ENCODE results near the gene TMEM150A.
"Not testable (repeated sequence)": the region's sequence is repeated elsewhere in the genome, so short reads cannot be mapped to it uniquely, and the experiment has no call there.

TMEM150A gene

DNA sequence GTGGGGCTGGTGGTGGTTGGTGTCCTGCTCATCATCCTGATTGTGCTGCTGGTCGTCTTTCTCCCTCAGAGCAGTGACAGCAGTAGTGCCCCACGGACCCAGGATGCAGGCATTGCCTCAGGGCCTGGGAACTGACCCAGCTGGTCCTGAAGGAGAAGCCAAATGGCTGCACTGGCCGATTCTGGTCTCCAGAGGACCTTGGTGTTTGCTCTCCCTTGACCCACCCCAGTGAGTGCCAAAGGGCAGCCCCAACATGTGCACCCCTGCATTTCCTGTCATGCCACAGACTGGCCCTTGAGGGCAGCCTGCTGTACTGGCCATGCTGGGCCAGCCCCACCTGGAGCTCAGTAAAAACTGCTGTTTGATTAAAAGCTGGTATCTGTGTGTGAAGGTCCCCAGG is 9.5 kb downstream of the TMEM150A start:
- no peak for DNase-seq

DNA sequence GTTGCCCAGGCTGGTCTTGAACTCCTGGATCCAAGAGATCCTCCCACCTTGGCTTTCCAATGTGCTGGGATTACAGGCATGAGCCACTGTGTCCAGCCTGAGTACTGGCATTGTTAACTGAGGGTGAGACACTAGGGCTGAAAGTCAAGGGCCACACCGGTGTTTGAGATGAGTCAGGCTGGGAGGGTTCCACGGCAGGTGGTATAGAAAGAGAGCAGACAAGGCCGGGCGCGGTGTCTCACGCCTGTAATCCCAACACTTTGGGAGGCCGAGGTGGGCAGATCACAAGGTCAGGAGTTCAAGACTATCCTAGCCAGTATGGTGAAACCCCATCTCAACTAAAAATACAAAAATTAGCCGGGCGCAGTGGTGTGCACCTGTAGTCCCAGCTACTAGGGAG is 10.2 kb downstream of the TMEM150A start:
- not testable (repeated sequence) for DNase-seq

DNA sequence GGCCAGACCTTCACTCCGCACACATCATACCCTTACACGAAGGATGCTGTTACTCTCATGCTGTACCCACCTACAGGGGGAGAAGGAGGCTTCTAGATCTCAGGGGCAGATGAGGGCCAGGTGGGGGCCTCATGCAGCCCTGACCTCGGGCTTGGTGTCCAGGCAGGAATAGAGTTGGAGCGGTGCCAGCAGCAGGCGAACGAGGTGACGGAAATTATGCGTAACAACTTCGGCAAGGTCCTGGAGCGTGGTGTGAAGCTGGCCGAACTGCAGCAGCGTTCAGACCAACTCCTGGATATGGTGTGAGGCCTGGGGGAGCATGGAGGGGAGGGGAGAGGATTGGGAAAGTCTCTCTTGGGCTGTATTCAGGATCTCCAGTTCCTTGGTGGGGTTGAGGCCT is 10.9 kb downstream of the TMEM150A start:
- DNase-seq, result no peak

DNA sequence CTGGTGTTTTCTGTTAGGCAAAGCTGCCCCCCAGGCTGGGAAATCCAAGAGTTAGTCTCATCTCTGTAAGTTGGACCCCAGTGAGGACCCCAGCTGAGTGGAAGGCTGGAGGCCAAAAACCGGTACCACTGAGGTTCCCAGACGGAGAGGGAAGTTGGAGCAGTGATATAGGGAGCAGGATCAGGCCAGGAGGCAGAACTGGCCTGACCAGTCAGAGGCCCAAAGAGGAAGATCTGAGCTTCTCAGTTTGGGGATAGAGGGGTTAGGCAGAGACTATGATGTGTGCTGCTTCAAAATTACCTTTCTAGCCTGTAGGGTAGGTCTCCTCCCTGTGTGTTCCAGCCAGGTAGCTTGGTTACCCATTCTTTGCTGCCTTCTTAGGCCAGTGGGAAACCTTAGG is 11.5 kb downstream of the TMEM150A start:
- no peak for DNase-seq

DNA sequence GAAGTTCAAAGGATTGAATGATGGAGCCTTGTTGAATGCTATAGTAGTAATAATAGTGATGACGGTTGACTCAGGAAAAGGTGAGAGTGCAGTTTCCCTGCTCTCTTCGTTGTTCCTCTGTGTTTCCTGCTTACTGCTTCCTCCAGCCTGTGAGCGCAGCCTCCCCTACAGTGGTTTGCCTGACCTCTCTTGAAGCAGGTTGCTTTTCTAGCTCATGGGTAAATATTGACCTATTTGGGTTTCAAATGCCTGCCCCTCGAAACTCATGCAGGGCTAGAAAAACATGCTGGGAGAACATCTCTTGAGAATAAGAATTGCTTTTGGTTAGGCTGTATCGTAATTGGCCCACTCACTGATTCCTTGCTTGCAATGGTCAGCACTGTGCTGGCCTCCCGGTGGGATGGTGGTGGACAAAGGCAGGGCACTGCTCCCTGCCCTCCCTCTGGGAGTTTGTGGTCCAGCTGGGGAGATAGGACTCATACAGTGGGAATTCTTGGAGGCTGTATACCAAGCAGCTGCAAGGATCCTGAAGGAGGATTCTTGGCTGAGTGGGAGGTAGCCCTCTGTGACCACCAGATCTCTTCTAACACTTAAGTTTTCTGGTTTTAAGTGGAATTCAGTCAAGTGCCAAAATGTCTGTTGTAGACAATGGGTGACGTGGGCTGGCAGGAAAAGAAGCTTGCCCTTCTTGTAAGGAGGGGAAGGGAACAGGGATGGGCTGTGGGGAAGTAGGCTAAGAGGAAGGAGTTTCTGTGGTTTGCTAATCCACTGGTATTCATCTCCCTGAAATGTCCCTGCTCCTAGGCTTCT is 12.3 kb downstream of the TMEM150A start:
- DNase-seq, result no peak

DNA sequence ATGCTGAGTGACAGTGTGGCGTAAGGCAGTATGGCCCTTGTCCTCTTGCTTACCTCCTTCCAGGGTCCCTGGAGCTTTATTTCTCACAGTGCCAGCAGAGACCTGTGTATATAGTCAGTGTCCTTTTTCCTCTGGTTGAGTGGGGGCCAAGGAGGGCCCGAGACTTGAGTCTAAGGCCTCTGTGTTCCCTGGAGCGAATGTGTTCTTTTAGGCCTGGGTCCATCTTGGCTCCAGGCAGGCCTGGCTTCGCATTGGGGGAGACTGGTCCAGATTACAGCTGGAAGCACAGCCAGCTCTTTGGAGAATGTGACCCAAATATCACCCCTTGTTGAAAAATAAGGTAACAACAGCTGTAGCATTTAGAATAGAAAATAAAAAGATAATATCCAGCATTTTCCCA is 13.3 kb downstream of the TMEM150A start:
- no peak for DNase-seq

DNA sequence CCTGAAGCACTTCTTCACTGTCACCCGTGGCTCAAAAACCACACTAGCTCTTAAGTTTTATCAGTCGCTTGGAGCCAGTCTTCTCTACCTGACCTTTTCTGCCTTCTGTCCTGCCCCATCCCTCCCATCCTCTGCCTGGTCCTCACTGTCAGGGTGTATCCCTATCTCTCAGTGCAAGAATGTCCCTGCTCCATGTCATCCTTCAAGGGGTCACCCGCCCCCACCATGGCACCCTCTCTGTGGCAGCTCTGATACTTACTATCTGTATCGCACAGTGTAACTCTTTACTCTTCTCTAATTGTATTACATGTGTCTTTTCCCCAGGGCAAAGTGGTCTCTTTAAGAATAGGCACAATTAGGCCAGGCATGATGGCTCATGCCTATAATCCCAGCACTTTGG is 13.9 kb downstream of the TMEM150A start:
- DNase-seq, result no peak

DNA sequence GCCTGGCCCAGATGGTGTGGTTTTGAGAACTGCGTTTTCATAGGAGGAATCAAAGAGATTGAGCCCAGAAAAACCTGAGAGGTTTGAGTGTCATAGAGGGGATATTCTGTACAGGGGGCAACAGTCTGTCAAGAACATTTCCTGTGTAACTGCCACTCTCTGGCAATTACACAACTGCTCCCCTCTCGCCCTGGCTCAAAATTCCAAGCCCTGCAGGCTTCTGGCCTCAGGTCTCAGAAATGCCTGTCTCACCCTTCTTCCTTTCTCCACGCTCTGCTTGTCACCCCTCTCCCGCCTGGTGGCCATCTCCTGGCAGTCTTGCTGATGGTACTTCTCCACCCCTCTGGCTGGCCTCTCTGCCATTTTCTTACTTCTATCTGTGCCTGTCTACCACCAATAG is 14.3 kb downstream of the TMEM150A start:
- DNase-seq, result no peak

DNA sequence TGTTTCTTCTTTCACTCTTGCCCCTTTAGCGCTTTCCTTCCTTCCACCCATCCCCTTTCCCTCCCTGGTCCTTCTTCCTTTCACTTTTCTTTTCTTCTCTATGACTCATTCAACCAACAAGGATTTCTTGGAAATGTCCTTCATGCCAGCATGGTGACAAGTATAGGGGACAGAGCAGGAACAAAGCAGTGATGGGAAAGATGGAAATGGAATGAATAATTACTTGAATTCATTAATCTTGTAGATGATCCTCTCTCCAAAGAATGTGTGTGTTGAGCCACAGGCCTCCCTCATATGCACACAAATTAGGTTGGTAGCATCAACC is 16.8 kb downstream of the TMEM150A start:
- no peak for DNase-seq

DNA sequence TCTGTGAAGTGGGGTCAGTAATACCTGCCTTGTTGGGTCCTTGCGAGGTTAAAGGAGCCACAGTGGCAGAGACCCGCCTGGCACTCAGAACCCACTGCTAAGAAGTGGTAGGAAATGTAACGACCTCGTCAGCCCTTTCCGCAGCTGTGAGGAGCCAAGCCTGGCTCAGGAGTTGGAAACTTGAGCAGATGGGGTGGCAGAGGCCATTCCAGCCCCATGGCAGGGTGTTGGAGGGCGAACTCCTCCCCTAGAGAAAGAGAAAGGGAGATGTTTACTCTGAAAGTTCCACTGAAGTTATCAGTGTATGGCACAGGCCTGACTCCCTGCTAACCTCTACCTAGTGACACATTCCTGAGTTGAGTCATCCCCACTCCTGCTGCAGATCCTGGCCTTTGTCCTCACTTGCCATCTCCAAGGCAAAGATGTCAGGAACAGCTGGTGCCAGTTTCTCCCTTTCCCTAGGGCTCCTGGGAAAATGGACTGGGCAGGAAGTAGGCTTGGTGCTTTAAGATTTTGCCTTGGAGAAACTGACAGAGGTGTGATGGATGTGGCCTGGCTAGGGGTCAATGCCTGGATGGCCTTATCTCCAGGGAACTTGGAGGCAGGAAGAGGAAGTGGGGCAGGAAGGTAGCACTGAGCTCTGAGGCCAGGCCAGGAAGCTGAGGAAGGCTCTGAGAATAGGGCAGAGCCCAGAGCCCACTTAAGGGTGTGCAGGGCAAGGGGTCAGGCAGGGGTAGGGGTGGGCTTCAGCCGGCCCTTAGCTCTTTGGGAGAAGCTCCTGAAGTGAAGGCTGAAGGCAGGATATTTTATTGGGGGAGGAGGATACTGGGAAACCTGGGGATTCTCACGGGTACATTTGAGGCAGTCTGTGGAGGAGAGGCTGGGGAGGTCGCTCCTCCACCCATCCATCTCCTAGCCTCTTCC is 17.4 kb downstream of the TMEM150A start:
- DNase-seq, result peak; percentile 26 to 33

DNA sequence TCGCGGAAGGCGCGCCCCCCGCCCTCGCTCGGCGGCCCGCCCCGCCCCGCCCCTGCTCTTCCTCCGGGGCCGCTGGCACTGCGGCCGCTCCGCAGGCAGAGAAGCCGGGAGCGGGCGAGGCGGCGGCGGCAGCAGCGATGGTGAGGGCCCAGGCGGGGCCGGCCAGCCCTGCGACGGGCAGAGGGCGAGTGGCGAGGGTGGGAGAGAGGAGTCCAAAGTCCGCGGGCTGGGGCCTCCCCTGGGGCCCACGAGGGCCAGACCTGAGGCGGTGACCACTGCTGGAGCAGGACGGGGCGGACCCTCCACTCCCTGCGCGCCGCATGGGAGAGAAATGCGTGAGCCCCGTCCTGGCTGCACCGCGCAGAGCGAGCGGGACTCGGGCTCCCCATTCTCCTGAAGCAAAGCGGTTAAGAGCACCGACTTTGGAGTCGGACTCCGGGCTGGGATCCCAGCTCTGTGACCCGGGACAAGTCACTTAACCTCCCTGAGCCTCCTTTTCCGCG is 18.1 kb downstream of the TMEM150A start, which contains the start of gene VAMP5:
TSS of gene VAMP5 (plus strand) at position 78 of the 503 bp plus-strand sequence. CDS start at position 138, 60 bp downstream.
- peak in 1 of 2 donors; percentile 36 for DNase-seq

DNA sequence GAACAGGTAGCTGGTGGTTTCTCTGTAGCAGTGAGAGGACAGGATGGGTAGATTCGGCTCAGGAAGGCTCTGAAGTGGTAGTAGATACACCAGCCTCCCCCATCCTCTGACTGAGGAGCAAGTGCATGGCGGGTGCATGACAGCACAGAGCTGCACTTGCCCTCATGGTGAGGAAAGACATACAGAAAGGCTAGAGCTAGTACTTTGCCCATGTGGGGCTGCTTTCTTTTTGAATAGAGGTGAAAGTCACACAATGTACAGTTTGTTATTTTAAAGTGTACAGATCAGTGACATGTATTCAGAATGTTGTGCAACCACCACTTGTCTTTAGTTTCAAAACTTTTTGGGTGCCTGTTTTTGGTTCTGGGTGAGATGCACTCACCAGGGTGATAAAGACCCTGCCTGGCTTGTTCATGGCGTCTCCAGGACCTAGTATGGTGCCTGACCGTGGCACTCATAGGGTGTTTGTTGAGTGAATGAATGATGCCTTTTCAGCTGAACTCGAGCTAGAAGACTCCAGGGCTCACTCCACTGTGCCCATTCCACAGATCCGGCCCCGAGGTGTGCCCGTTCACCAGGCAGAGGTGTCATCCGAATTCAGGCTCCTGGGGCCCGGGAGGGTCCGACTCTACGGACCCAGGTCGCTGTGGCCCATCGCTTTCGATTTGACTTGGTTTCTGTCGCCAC is 18.7 kb downstream of the TMEM150A start:
- peak; percentile 34 to 45 for DNase-seq

DNA sequence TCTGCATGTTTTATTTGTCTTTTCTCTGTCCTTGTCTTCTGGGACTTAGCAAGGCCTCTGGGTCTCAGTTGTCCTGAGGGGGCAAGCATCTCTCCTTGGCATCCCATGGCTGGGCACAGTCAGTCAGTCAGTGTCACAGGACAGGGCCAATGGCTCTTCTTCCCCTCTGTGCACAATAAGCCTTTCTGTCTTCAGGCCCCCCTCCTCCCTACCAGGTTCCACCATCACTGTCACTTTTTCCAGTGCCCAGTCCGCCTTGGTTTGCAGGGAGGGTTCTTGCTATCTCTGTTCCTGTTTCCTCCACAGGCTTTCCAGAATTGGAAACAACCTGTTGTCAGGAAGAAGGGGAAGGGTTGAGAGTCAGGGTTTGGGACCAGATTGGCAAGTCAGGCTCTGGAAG is 20.0 kb downstream of the TMEM150A start:
- DNase-seq, result no peak

DNA sequence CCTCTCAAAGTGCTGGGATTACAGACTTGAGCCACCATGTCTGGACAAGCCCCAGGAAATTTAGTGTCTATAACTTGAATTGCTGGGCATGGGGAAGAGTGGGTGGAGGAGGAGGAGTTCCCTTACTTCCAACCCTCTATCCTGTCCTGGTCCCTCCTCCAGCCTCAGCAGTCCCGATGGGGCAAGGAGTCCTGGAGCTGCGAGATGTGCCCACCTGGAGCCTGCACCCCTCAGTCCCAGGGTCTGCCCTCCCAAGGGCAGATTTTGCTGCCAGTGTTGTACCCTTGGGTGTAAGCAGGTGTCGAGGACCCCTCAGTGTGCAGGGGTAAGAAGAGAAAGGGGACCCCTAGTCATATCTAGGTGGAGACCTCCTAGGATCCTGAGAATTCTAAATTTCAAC is 22.3 kb downstream of the TMEM150A start:
- DNase-seq, result no peak

DNA sequence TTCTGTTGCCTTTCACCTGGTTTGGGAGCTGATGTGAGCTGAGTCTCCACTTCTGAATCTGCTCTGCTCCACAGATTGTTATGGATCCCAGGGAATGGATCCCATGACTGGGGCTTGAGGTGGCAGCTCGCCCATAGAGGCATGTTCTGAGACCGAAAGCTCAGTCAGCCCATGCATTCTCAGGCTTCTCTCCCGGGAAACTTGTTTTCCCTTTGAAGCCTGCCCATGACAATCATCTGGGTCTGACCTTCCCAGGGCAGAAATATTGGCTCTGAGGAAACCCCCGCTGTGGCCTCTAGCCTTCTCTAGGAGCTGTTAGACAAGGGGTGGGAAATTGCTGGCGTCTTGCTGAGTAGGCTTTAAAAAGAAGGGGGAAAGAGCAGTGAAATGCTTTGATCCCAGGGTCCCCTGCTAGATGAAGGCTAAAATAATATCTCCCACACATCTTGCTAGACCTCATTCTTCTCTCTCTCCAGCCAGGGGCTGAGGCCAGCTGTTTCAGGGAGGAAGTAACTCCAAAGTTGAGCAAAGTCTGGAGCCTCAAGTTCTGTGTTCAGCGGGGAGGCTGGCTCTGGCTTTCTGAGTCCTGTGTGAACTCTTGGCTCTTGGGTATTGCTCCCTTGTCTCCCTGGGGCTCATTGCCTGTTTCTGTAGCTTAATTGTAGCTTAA is 23.1 kb downstream of the TMEM150A start:
- DNase-seq, result no peak

DNA sequence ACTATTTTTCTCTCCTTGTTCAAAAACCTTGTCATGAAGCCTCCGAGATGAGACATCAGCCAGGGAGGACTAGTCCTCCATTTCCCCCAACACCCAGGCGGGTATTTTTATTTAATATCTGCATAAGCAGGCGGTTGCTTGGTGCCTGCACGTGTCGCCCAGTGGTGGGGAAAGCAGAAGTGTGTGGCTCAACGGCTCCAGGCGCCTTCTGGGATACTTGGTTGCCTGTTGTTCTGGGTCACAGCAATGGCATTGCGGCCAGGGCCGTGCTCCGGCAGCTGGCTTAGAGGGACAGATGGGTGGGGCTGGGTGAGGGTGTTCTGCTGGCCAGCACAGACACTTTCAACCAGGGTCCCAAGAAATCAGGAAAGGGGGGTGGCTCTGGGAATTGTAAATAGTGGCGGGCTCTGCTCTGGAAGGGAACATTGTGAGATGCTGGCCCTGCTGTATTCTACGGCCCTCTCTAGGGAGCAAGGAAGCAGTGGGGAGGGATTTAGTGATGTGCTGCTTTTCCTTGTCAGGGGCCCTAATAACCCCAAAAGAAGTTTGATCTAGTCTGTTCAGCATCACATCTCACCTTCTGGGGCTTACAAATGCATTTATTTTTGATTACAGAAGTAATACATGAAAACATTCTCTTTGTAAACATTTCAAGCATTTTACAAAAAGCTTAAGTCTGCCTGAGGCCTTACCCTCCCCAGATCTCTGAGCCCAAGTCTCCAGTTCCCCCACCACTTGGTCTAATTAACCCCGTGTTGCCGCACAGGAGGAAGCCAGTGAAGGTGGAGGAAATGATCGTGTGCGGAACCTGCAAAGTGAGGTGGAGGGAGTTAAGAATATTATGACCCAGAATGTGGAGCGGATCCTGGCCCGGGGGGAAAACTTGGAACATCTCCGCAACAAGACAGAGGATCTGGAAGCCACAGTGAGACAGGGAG is 24.0 kb downstream of the TMEM150A start:
- peak; percentile 32 to 38 for DNase-seq

DNA sequence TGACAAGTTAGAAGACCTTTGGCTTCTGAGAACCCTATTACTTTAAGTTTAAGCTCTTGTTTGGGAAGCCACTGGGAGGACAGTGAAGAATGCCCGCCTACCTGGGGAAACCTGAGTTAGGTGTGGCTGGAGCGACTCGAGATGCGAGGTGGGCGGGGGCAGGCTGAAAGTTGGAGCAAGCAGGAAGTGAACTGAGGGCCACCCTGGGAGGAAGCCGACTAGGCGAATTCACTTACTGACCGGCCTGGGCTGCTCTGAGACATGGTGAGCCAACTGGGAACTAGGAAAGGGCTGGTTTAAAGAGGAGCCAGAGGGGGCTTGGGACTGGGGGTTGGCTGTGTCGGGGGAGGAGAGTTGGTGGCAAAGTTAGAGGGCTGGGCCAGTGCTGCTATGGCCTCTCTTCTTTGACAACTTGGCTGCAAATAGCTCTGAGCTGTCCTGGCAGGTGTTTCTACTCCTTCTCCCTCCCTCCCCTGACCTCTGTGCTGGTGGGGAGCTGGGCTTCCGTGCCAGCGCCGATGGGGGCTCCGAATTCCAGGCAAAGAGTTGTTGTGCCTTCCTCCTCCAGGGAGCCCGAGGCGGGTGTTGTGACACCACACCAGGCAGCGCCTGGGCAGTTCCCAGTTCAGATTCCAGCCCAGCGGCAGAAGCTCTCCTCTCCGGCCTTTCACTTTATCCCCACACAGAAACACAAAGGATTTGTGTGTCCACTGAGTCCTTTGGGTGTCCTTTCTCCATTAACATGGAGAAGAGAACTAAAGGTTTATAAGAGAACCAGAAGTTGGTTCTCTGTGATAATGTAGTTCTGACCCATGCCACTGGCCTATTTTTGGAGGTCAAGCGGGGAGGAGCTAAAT is 24.9 kb downstream of the TMEM150A start, which contains the start of gene VAMP8:
TSS of gene VAMP8 (plus strand) at position 201 of the 857 bp plus-strand sequence. CDS start at position 262, 61 bp downstream.
- peak; percentile 71 to 76 for DNase-seq

DNA sequence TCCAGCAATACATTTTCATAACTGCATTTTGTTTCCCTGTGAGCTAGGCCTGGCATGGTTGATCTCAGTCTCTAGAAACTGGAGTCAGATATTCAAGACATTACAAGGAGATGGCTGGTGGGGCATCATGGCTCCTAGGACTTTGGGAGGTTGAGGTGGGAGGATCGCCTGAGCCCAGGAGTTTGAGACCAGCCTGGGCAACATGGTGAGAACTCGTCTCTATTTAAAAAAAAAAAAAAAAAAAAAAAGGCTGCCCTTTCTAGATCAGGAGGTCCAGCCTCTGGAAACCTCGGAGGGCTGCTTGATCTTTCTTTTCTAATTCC is 25.5 kb downstream of the TMEM150A start:
- no peak for DNase-seq

DNA sequence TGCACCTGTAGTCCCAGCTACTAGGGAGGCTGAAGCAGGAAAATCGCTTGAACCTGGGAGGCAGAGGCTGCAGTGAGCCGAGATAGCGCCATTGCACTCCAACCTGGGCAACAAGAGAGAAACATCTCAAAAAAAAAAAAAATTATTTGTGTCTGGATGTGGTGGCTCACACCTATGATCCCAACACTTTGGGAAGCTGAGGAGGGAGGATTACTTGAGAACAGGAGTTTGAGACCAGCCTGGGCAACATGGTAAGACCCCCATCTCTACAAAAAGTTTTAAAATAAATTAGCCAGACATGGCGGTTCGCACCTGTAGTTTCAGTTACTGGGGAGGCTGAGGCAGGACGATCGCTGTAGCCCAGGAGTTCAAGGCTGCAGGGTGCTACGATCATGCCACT is 26.8 kb downstream of the TMEM150A start:
- DNase-seq, result no peak

DNA sequence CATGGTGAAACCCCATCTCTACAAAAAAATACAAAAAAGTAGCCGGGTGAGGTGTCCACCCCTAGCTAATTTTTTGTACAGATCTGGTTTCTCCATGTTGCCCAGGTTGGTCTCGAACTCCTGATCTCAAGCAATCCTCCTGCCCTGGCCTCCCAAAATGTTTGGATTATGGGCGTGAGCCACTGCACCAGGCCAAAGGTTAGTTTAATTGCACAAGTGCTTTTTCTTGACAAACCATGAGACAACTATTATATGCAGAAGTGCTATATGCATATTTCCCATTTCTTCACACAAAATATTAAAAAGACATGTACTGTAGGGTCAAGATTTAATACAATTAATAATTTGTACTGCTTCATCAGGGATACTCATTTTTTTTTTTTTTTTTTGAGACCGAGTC is 36.2 kb downstream of the TMEM150A start:
- DNase-seq, result no peak

All from stimulated activated CD4-positive, alpha-beta T cell treated with anti-CD3 and anti-CD28 coated beads, Interleukin-2, amount 100 ng/mL, for 24 hours (primary cell).